BJ (cell line): ENCODE measurements around the gene C6orf132. TPM values are rescaled to one million over a fixed set of nuclear protein-coding genes. Genes with fewer than 3 reads are reported as not detected.

Experiments
- CTCF ChIA-PET: fragments of 350-600 bp; formaldehyde crosslinking; extraction: SDS; loops from one replicate; lab custom pipeline; 2021; ENCODE audit warnings: antibody characterized with exemption, inconsistent platforms; lab: Yijun Ruan, JAX
- POLR2A ChIA-PET: fragments of 300-600 bp; sonication (Branson Sonifier 250); formaldehyde crosslinking; extraction: SDS; loops from one replicate; lab custom pipeline; 2021; ENCODE audit warnings: antibody characterized with exemption; lab: Charles Lee
- DNase-seq: peaks from one replicate; pipeline ENCODE4 v3.0.0-alpha.2; 2011; ENCODE audit warnings: low read depth
- H3K27me3 ChIP-seq: 2 replicates; pipeline ENCODE4 v1.6.0; 2011; ENCODE audit warnings: low read length; ENCODE audit not compliant: control insufficient read depth, insufficient read depth
- H3K36me3 ChIP-seq: 2 replicates; pipeline ENCODE4 v1.5.1; 2011; ENCODE audit warnings: low read length; ENCODE audit not compliant: control insufficient read depth, insufficient read depth
- H3K4me3 ChIP-seq: 2 replicates; pipeline ENCODE4 v1.5.1; 2011; ENCODE audit warnings: low read depth, mild to moderate bottlenecking, control low read depth, low read length
- polyA plus RNA-seq: library from polyadenylated mRNA; depleted of rRNA; stranded (reverse); fragments of >200 nt; gene quantifications from 2 replicates; pipeline ENCODE4 v1.2.3, GENCODE V29; 2011
- TF ChIP-seq, protein P1 (sequence below): IDR thresholded peaks from 2 replicates; pipeline ENCODE4 v1.5.1; 2011; ENCODE audit warnings: low read depth, mild to moderate bottlenecking, control low read depth, inconsistent platforms, low read length, moderate library complexity; ENCODE audit not compliant: insufficient read depth

Gene C6orf132
- polyA plus RNA-seq, 1 experiment = 0.70 TPM

DNA sequence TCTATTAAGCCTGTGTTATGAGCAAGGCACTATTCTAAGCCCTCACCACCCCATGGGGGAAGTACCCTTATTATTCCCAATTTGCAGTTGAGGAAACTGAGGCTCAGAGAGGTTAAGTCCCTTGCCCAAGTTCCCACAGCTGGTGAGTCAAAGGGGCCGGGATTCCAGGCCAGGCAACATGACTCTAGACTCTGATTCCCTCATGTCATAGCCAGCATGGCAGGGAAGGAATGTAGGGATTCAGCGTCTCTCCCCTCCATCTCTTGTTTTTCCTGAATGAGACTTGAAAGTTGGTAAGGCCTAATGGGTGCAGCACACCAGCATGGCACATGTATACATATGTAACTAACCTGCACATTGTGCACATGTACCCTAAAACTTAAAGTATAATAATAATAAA, 6.7 kb downstream of the C6orf132 start:
- TF ChIP-seq, protein P1, sequence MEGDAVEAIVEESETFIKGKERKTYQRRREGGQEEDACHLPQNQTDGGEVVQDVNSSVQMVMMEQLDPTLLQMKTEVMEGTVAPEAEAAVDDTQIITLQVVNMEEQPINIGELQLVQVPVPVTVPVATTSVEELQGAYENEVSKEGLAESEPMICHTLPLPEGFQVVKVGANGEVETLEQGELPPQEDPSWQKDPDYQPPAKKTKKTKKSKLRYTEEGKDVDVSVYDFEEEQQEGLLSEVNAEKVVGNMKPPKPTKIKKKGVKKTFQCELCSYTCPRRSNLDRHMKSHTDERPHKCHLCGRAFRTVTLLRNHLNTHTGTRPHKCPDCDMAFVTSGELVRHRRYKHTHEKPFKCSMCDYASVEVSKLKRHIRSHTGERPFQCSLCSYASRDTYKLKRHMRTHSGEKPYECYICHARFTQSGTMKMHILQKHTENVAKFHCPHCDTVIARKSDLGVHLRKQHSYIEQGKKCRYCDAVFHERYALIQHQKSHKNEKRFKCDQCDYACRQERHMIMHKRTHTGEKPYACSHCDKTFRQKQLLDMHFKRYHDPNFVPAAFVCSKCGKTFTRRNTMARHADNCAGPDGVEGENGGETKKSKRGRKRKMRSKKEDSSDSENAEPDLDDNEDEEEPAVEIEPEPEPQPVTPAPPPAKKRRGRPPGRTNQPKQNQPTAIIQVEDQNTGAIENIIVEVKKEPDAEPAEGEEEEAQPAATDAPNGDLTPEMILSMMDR = no peak
- H3K36me3 ChIP-seq = no peaks in the 10 kb centered on the region
- DNase-seq = no peak
- H3K27me3 ChIP-seq = no peaks in the 10 kb centered on the region
- ChIA-PET CTCF (interaction anchor here (1.4 kb wide), 1 partner anchor 11 kb away, joined by 5 read pairs; no protein-coding TSS in a partner anchor), POLR2A (no interaction called here)
- no peak overlapping the region for H3K4me3 ChIP-seq

DNA sequence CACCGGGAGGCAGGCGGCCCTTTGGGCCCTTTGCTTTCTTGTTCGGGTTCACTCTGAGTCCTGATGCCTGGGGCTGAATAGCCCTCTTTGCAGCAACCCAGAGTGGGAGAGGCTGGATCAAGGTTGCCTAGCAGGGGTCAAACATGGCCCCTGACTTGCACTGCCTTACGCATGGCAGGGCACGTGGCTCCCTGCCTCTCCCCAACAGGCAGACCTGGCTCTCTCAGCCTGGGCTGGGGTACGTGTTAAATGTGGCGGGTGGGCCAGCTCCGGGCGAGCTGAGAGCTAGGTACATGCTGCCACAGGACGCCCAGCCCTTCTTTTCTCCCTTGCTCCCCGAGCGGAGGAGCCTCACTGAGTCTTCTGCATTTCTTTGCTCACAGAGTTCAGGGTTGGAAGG, 7.3 kb downstream of the C6orf132 start:
- CTCF ChIA-PET = interaction anchor here (1.4 kb wide), 1 partner anchor 11 kb away, joined by 5 read pairs; no protein-coding TSS in a partner anchor
- POLR2A ChIA-PET = no interaction called here
- TF ChIP-seq, protein P1 = no peak
- Histone ChIP-seq H3K36me3 (no peaks in the 10 kb centered on the region), H3K4me3 (no peak overlapping the region), H3K27me3 (no peaks in the 10 kb centered on the region)
- DNase-seq = no peak

DNA sequence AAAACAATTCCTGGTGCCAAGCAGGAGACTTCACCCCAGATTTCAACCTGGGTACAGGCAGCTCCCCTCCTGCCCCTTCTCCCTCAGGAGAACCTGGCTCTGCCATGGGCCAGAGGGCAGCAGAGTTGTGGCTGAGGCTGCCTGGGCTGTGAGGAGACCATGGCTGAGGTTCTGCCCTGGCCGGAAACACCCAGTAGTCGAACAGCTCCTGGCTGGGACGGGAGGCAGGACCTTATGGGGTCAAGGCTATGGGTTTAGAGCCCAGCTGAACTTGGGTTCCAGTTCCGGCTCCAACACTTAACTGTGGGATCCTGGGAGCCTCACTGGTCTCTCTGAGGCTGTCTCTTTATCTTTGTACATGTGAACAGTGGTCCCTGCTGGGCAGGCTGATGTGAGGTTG, 8.5 kb downstream of the C6orf132 start:
- TF ChIP-seq, protein P1 = no peak
- Histone ChIP-seq H3K4me3 (no peak overlapping the region), H3K27me3 (no peaks in the 10 kb centered on the region), H3K36me3 (no peaks in the 10 kb centered on the region)
- ChIA-PET CTCF (interaction anchor here (1.6 kb wide), 1 partner anchor 29 kb away, joined by 3 read pairs; no protein-coding TSS in a partner anchor), POLR2A (no interaction called here)
- DNase-seq = no peak

DNA sequence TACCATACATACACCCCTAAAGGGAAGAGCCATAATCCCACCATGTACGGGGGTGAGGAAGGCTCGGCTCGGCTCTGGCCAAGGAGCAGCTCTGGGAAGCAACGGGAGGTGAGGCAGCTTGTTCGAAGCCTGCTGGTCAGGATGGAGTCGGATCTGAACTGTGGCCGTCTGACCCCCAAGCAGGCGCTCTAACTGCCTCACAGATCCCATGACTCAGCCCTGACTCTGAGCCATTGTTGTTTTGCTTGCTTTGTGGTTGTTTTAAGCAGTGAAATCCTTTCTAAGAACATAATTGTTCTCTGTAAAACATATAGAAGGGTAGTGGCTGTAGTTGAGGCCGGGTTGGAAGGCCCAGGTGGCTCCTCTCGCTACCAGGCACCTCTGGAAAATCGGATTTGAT, 10.9 kb downstream of the C6orf132 start:
- ChIA-PET POLR2A (no interaction called here), CTCF (no interaction called here)
- TF ChIP-seq, protein P1 = no peak
- DNase-seq = no peak
- no peak overlapping the region for H3K4me3 ChIP-seq
- H3K27me3 ChIP-seq = no peaks in the 10 kb centered on the region
- H3K36me3 ChIP-seq = no peaks in the 10 kb centered on the region

DNA sequence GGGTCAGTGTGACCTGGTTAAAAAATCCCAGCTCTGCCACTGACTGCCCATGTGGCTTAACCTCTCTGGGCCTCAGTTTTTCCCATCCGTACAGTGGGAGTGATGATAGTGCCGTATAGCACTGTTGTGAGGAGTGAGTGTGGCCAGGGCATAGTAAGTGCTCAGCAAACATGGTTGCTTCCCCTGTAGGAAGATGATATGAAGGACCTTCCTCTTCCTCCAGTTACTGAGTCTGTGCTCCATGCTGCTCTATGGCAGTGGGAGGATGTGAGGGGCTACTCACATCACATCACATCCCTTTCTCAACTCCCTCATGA, 13.1 kb downstream of the C6orf132 start:
- Histone ChIP-seq H3K27me3 (no peaks in the 10 kb centered on the region), H3K4me3 (no peak overlapping the region), H3K36me3 (no peaks in the 10 kb centered on the region)
- no peak for DNase-seq
- ChIA-PET POLR2A (no interaction called here), CTCF (interaction anchor here (0.8 to 1.6 kb wide), 3 partner anchors 47 to 85 kb away, joined by 3 to 4 read pairs (median 3); no protein-coding TSS in a partner anchor)
- TF ChIP-seq, protein P1 = no peak
